ENCODE measurements around the gene PRICKLE3.
"Not testable (repeated sequence)": the region's sequence is repeated elsewhere in the genome, so short reads cannot be mapped to it uniquely, and the experiment has no call there.

The PRICKLE3 gene

GRCh38 chrX:49179358-49179757 is 6.8 kb downstream of the PRICKLE3 start:
- Histone ChIP-seq H3K36me3 (ENCODE audit: insufficient read depth, low read length) (no peaks in the 10 kb centered on the region; the same call in 1 of the 2 replicates), H3K9ac (ENCODE audit: low read depth, low read length) (no peak overlapping the region), H3K4me1 (ENCODE audit: insufficient read depth, low read length) (no peaks in the 10 kb centered on the region; the same call in 1 of the 2 replicates), H3K9me3 (ENCODE audit: control insufficient read depth, insufficient read depth, low read length) (no peaks in the 10 kb centered on the region)

DNA sequence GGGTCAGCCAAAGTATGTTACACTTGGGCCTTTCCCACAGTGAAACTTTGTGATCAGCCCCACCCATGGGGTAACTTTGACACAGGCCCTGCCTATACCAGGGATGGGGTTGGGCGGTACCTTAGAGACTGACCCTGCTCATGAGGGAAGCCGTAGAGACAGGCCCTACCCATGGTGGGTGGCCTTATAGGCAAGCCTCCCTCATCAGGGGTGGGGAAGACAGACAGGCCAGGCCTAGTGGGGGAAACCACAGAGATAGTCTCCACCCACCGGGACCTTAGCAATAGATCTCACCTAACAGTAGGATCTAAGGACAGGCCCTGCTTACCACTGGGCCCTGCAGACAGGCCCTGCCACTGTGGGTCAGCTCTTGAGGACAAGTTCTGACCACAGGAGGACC is 7.6 kb downstream of the PRICKLE3 start:
- no peaks in the 10 kb centered on the region; the same call in 1 of the 2 replicates for H3K4me1 ChIP-seq (ENCODE audit: insufficient read depth, low read length)
- no peak overlapping the region for H3K9ac ChIP-seq (ENCODE audit: low read depth, low read length)
- no peaks in the 10 kb centered on the region for H3K9me3 ChIP-seq (ENCODE audit: control insufficient read depth, insufficient read depth, low read length)
- no peaks in the 10 kb centered on the region; the same call in 1 of the 2 replicates for H3K36me3 ChIP-seq (ENCODE audit: insufficient read depth, low read length)

- Histone ChIP-seq H3K9ac (ENCODE audit: low read depth, low read length) (no peak overlapping the region), H3K36me3 (ENCODE audit: insufficient read depth, low read length) (no peaks in the 10 kb centered on the region; the same call in 1 of the 2 replicates)
Measured at GRCh38 chrX:49177873-49178480, 8.2 kb downstream of the PRICKLE3 start.

DNA sequence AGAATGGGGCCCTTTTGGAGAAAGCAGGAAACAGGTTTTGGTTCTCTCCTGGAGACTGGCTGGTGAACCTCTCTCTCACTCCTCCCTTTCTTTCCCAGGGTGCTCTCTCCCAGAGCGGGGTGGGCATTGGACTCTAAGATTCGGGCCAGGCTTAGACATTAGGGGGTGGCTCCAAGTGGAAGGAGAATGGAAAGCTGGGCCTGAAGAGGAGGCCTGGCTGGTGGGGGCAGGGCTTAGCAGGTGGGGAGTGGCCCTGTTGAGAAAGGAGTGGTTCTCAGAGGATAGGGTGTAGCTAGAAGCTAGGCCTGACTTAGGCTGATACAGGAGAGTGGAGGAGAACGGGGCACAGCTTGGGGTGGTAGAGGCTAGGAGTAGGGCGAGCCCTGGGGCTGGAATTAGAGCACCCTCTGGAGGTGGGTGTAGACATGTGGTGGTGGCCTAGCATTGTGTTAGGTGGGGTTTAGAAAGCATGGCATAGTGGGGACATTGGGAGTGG is 8.8 kb downstream of the PRICKLE3 start:
- Histone ChIP-seq H3K4me1 (ENCODE audit: insufficient read depth, low read length) (no peaks in the 10 kb centered on the region; the same call in 1 of the 2 replicates), H3K9ac (ENCODE audit: low read depth, low read length) (no peak overlapping the region), H3K36me3 (ENCODE audit: insufficient read depth, low read length) (no peaks in the 10 kb centered on the region; the same call in 1 of the 2 replicates), H3K9me3 (ENCODE audit: control insufficient read depth, insufficient read depth, low read length) (no peaks in the 10 kb centered on the region)

More at GRCh38 chrX:49177873-49178480, 8.2 kb downstream of the PRICKLE3 start:
- Histone ChIP-seq H3K9me3 (ENCODE audit: control insufficient read depth, insufficient read depth, low read length) (no peaks in the 10 kb centered on the region), H3K4me1 (ENCODE audit: insufficient read depth, low read length) (no peaks in the 10 kb centered on the region; the same call in 1 of the 2 replicates)

DNA sequence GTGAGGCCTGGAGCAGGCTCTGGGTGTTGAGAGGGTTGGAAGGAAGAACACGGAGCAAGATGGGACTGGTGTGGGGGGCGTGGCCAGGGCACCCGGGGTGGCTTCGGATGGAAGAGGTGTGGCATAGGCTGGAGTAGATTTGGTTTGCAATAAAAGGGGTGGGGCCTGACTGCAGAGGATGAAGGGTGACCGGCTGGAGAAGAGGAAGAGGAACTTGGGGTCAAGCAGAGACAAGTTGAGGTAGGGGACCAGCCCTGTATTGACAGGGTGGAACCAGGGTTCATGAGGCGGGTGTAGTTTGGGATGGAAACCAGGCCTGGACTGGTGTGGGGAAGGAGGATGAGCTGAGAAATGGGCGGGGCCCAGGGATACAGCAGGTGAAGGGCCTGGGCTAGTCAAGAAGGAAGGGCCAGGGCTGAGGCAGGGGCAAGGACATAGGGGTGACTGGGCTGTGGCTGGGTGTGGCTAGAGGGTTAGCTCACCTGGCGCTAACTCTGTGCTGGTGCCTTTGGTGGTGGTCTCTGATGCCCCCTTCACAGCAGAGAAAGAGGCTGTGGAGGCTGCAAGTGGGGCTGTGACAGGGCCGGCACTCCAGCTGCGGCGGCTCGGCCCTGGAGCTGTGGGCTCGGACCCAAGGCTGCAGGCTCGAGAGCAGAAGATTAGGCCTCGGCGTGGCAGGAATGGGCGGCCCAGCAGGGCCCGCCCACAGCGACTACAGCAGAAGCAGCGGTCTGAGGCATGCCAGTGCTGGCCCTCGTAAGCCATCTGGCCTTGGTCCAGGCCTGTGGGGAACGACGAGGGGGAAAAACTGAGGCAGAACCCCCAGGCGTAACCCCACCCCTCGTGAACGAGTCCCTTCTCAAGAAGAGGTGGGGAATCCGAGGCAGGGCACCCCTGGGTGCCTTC is 9.5 kb downstream of the PRICKLE3 start:
- Histone ChIP-seq H3K36me3 (ENCODE audit: insufficient read depth, low read length) (no peaks in the 10 kb centered on the region; the same call in 1 of the 2 replicates), H3K4me1 (ENCODE audit: insufficient read depth, low read length) (no peaks in the 10 kb centered on the region; the same call in 1 of the 2 replicates)

DNA sequence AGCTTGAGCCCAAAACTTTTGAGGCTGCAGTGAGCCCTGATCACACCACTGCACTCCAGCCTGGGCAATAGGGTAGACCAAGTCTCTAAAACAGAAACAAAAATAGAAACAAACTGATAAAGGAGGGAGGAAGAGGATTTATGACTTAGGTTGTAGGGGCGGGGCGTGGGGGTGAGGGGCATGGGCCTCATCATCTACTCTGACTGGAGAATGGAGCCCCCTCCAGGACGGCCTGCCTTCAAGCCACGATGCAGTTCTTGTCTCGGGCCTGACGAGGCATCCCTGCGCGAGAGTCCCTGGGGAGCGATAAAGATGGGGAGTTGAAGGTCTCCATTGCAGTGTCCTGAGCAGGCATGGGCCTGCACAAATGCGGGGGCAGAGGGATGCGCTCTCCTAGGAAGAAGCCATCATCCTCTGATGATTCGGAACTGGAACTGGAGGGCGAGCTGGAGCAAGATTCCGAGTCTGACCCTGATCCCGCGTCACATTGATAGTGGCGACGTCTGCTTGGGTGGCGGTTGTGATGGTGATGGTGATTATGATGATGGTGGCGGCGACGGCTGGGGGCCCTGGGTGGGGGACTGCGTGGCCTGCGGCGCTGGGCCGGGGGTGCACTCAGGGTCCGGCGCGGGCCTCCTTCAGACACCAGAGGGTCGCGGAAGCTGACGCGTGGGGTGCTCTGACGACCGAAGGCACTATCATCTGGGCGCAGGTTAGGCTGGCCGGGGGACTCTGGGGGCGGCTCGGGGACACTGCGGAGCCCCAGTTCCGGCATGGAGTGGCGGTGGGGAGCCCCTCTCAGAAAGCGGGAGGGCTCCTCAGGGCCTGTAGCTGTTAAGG is 10.5 kb downstream of the PRICKLE3 start:
- Histone ChIP-seq H3K36me3 (ENCODE audit: insufficient read depth, low read length) (no peaks in the 10 kb centered on the region; the same call in 1 of the 2 replicates), H3K9ac (ENCODE audit: low read depth, low read length) (no peak overlapping the region), H3K9me3 (ENCODE audit: control insufficient read depth, insufficient read depth, low read length) (no peaks in the 10 kb centered on the region), H3K4me1 (ENCODE audit: insufficient read depth, low read length) (no peaks in the 10 kb centered on the region; the same call in 1 of the 2 replicates)

More for the DNA sequence above, 9.5 kb downstream of the PRICKLE3 start:
- H3K9ac ChIP-seq (ENCODE audit: low read depth, low read length): no peak overlapping the region
- no peaks in the 10 kb centered on the region for H3K9me3 ChIP-seq (ENCODE audit: control insufficient read depth, insufficient read depth, low read length)

- Histone ChIP-seq H3K9me3 (ENCODE audit: control insufficient read depth, insufficient read depth, low read length) (no peaks in the 10 kb centered on the region), H3K9ac (ENCODE audit: low read depth, low read length) (no peak overlapping the region), H3K36me3 (ENCODE audit: insufficient read depth, low read length) (no peaks in the 10 kb centered on the region; the same call in 1 of the 2 replicates), H3K4me1 (ENCODE audit: insufficient read depth, low read length) (no peaks in the 10 kb centered on the region; the same call in 1 of the 2 replicates)
Measured at GRCh38 chrX:49174723-49175122, 11.4 kb downstream of the PRICKLE3 start.

DNA sequence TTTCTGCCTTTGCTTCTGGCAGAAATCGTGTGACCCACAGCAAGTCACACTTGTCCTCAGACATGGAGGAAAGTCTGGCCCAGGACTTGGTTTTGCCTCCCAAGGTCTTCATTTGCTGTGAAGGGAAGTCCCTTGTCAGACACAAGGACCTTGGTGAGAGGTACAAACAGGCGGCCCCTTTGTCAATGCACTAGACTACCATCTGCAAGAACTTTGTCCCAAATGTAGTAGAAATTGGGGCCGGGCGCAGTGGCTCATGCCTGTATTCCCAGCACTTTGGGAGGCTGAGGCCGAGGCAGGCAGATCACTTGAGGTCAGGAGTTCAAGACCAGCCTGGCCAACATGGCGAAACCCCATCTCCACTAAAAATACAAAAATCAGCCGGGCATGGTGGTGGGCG is 12.6 kb downstream of the PRICKLE3 start:
- H3K36me3 ChIP-seq (ENCODE audit: insufficient read depth, low read length); H3K9me3 ChIP-seq (ENCODE audit: control insufficient read depth, insufficient read depth, low read length); H3K9ac ChIP-seq (ENCODE audit: low read depth, low read length); H3K4me1 ChIP-seq (ENCODE audit: insufficient read depth, low read length): not testable (repeated sequence)

DNA sequence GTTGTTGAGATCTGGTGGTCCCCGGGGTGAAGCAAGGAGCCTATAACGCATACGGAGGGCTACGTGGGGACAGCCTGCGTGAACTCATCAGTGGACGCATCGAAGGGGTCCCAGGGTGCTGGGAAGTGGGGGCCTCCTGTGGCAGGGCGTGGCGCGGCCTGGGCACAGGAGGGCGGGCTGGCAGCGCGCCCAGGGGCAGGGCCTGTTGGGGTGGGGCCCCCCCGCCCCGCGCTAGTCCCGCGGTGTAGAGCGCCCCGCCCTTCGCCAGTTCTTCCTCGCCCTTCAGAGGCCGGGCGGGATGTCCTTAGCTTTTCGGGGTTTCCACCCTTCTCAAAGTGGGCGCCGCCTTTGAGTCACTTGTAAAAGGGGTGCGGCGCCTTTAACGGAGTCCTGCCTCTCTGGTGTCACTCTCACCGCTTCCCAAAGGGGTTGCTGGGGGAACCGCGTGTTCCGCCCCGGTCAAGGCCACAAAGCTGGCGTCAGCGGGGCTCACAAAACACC is 13.8 kb downstream of the PRICKLE3 start:
- Histone ChIP-seq H3K4me1 (ENCODE audit: insufficient read depth, low read length) (peaks cover 6% of the 10 kb centered on the region), H3K36me3 (ENCODE audit: insufficient read depth, low read length) (no peaks in the 10 kb centered on the region; the same call in 1 of the 2 replicates), H3K9ac (ENCODE audit: low read depth, low read length) (peak overlapping the region; percentile 65; the same call in 1 of the 2 replicates), H3K9me3 (ENCODE audit: control insufficient read depth, insufficient read depth, low read length) (no peaks in the 10 kb centered on the region)

GRCh38 chrX:49171752-49172279 is 14.4 kb downstream of the PRICKLE3 start, which contains the start of gene PLP2:
PLP2 (plus strand) TSS chrX:49171898; CDS start chrX:49172001, 103 bp downstream.
- Histone ChIP-seq H3K36me3 (ENCODE audit: insufficient read depth, low read length) (no peaks in the 10 kb centered on the region), H3K4me1 (ENCODE audit: insufficient read depth, low read length) (peaks cover 6% of the 10 kb centered on the region), H3K9ac (ENCODE audit: low read depth, low read length) (peak within 1 kb of the TSS; percentile 65; the same call in 1 of the 2 replicates), H3K9me3 (ENCODE audit: control insufficient read depth, insufficient read depth, low read length) (no peaks in the 10 kb centered on the region)

- H3K36me3 ChIP-seq (ENCODE audit: insufficient read depth, low read length): no peaks in the 10 kb centered on the region
- peaks cover 11% of the 10 kb centered on the region for H3K4me1 ChIP-seq (ENCODE audit: insufficient read depth, low read length)
- H3K9me3 ChIP-seq (ENCODE audit: control insufficient read depth, insufficient read depth, low read length): no peaks in the 10 kb centered on the region
Measured at GRCh38 chrX:49167740-49168108, 18.4 kb downstream of the PRICKLE3 start.

DNA sequence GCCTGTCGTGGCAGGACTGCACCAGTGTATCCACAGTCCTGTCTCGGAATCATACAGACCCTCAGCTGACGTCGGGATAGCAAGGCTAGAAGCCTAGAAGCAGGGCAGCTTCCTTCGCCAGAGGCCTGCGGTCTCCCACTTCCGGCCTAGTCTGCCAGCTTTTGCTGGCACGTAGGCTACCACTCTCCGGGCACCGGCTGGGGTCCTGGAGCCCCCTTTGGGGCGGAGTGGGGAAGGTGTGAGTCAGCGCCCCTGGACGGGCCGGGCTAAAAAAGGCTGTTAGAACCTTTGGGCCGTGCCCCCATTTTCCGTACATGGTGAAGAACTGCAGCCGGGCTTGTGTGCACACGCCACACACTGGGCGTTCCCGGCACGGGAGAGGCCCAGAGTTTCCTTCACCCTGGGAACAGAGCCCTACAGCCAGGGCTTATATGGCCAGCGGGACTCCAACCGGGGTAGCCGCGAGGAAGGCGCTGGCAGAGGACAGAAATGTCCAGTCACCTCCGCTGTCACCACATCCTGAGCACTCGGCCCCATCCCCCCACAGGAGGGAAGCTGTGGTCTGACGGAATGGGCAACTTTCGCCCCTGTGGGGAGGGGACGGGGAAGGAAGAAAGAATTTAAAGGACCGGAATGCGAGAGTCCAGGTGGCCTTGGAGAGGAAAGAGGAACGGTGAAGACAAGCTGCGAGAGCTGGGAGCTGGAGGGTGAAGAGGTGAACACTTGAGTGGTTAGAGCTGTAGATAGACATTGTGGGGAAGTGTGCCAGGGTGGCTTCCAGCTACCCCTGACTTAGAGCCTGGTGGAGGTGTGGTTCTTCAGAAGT is 19.0 kb downstream of the PRICKLE3 start:
- Histone ChIP-seq H3K4me1 (ENCODE audit: insufficient read depth, low read length) (peaks cover 11% of the 10 kb centered on the region), H3K36me3 (ENCODE audit: insufficient read depth, low read length) (no peaks in the 10 kb centered on the region), H3K9me3 (ENCODE audit: control insufficient read depth, insufficient read depth, low read length) (no peaks in the 10 kb centered on the region), H3K9ac (ENCODE audit: low read depth, low read length) (peak overlapping the region; percentile 31)

More at GRCh38 chrX:49167740-49168108, 18.4 kb downstream of the PRICKLE3 start:
- peak overlapping the region; percentile 31; the same call in 1 of the 2 replicates for H3K9ac ChIP-seq (ENCODE audit: low read depth, low read length)
